HCT116 (cell line): ENCODE results near the gene PLEKHA5. TPM values are rescaled to one million over a fixed set of nuclear protein-coding genes. Genes with fewer than 3 reads are reported as not detected.
A peak's percentile ranks its signal among the peaks of the same experiment; 100 is the strongest.

Source experiments
- ATAC-seq: fragments of 200-7000 bp; cut with Tn5 transposase; 2 replicates; pipeline ENCODE4 v1.9.1; 2020; ENCODE audit warnings: mild to moderate bottlenecking, moderate library complexity
- BruUV-seq: library from RNA; stranded (reverse); fragments of 400-500 nt; replicated peaks from 2 replicates; lab custom pipeline; 2021; lab: Mats Ljungman, UMichigan
- CTCF ChIA-PET: fragments of 300-600 bp; sonication (Branson Sonifier 250); formaldehyde crosslinking; loops from one replicate; lab custom pipeline; 2021; ENCODE audit warnings: antibody characterized with exemption; lab: Charles Lee
- POLR2A ChIA-PET: fragments of 300-600, 350-600 bp; sonication (Branson Sonifier 250); formaldehyde crosslinking; loops from one replicate; lab custom pipeline; 2021; ENCODE audit warnings: antibody characterized with exemption; lab: Charles Lee
- RAD21 ChIA-PET, 2 experiments: fragments of 300-600 bp; sonication (Branson Sonifier 250); formaldehyde crosslinking; loops; one replicate each; lab custom pipeline; 2023; ENCODE audit warnings: low total read pairs in 2 of 2; ENCODE audit not compliant: uncharacterized antibody in 2 of 2, unreplicated experiment in 2 of 2, low non-redundant PET in 1 of 2; lab: Charles Lee
- DNase-seq: peaks from one replicate; pipeline ENCODE4 v3.0.0-alpha.2; 2010; ENCODE audit warnings: low read depth, low spot score
- H2AFZ ChIP-seq: fragments of 200-600 bp; shearing (Covaris generic), sonication (generic); 2 replicates; pipeline ENCODE4 v1.6.1; 2017; ENCODE audit warnings: low read depth, mixed run types, mixed read lengths, antibody characterized with exemption, low read length; ENCODE audit not compliant: poor library complexity, severe bottlenecking
- H3K27ac ChIP-seq: 2 replicates; pipeline ENCODE4 v1.5.1; 2012; ENCODE audit warnings: low read depth, low read length
- H3K27me3 ChIP-seq: fragments of 200-600 bp; sonication (generic); 2 replicates; pipeline ENCODE4 v1.6.1; 2016; ENCODE audit warnings: mixed run types, low read length, mixed read lengths; ENCODE audit not compliant: insufficient read depth
- H3K36me3 ChIP-seq, 2 experiments: fragments of 200-500 bp in 1 of 2; fragments of 200-600 bp in 1 of 2; sonication (Bioruptor generic) in 1 of 2; sonication (generic) in 1 of 2; 2 replicates each; pipeline versions ENCODE4 v1.5.1 to v1.6.1; 2014 to 2016; ENCODE audit warnings: low read length in 2 of 2, inconsistent platforms in 1 of 2, mixed read lengths in 1 of 2, mixed run types in 1 of 2; ENCODE audit not compliant: insufficient read depth in 2 of 2, control insufficient read depth in 1 of 2
- H3K4me1 ChIP-seq, 2 experiments: fragments of 200-600 bp in 1 of 2; sonication (generic) in 1 of 2; 2 replicates each; pipeline versions ENCODE4 v1.5.1 to v1.6.1; 2012 to 2017; ENCODE audit warnings: low read length in 2 of 2, inconsistent platforms in 1 of 2, mild to moderate bottlenecking in 1 of 2, mixed read lengths in 1 of 2, mixed run types in 1 of 2, moderate library complexity in 1 of 2; ENCODE audit not compliant: insufficient read depth in 2 of 2, control insufficient read depth in 1 of 2
- H3K4me2 ChIP-seq: fragments of 200-600 bp; sonication (generic); 2 replicates; pipeline ENCODE4 v1.6.1; 2017; ENCODE audit warnings: mixed run types, low read length, mixed read lengths
- H3K4me3 ChIP-seq, 2 experiments: fragments of 200-600 bp in 1 of 2; sonication (generic) in 1 of 2; replicated peaks in 1 of 2; 2 replicates each; pipeline ENCODE4 v1.5.1; 2011 to 2016; ENCODE audit warnings: low read length in 2 of 2, control low read depth in 1 of 2, low read depth in 1 of 2, mild to moderate bottlenecking in 1 of 2, mixed read lengths in 1 of 2, mixed run types in 1 of 2
- H3K79me2 ChIP-seq: fragments of 200-600 bp; sonication (generic); 2 replicates; pipeline ENCODE4 v1.6.1; 2017; ENCODE audit warnings: mild to moderate bottlenecking, mixed run types, low read length, moderate library complexity, mixed read lengths; ENCODE audit not compliant: insufficient read depth
- H3K9ac ChIP-seq: fragments of 200-600 bp; sonication (generic); 2 replicates; pipeline ENCODE4 v1.6.1; 2016; ENCODE audit warnings: low read length, mixed read lengths
- H3K9me2 ChIP-seq: fragments of 200-600 bp; sonication (generic), shearing (Covaris generic); 2 replicates; pipeline ENCODE4 v1.6.1; 2017; ENCODE audit warnings: mixed run types, mild to moderate bottlenecking, moderate library complexity; ENCODE audit not compliant: insufficient read depth
- H3K9me3 ChIP-seq, 2 experiments: fragments of 200-500 bp in 1 of 2; fragments of 200-600 bp in 1 of 2; sonication (Bioruptor generic) in 1 of 2; sonication (generic) in 1 of 2; 2 replicates each; pipeline ENCODE4 v1.6.1; 2014 to 2017; ENCODE audit warnings: low read length in 2 of 2, mixed read lengths in 2 of 2, inconsistent platforms in 1 of 2, low read depth in 1 of 2, mild to moderate bottlenecking in 1 of 2, mixed run types in 1 of 2, moderate library complexity in 1 of 2; ENCODE audit not compliant: control insufficient read depth in 1 of 2, insufficient read depth in 1 of 2
- H4K20me1 ChIP-seq: fragments of 200-600 bp; sonication (generic), shearing (Covaris generic); 2 replicates; pipeline ENCODE4 v1.6.1; 2017; ENCODE audit warnings: mixed run types, mild to moderate bottlenecking, moderate library complexity; ENCODE audit not compliant: insufficient read depth
- ATF3 ChIP-seq: IDR thresholded peaks from 2 replicates; pipeline ENCODE4 v1.6.1; 2012
- CBX3 ChIP-seq: IDR thresholded peaks from 2 replicates; pipeline ENCODE4 v1.6.1; 2012; ENCODE audit warnings: low read depth
- EGR1 ChIP-seq: IDR thresholded peaks from 2 replicates; pipeline ENCODE4 v1.6.1; 2012; ENCODE audit warnings: low read depth
- ELF1 ChIP-seq: IDR thresholded peaks from 2 replicates; pipeline ENCODE4 v1.6.1; 2012; ENCODE audit warnings: low read depth, borderline replicate concordance
- EZH2 ChIP-seq: fragments of 200-600 bp; sonication (generic); IDR thresholded peaks from 2 replicates; pipeline ENCODE4 v1.6.1; 2017; ENCODE audit warnings: antibody characterized with exemption, mixed run types
- EZH2phosphoT487 ChIP-seq: fragments of 200-600 bp; IDR thresholded peaks from 2 replicates; pipeline ENCODE4 v1.6.1; 2018; ENCODE audit warnings: antibody characterized with exemption, borderline replicate concordance
- FOSL1 ChIP-seq: IDR thresholded peaks from 2 replicates; pipeline ENCODE4 v1.6.1; 2012; ENCODE audit warnings: low read depth
- JUND ChIP-seq: IDR thresholded peaks from 2 replicates; pipeline ENCODE4 v1.6.1; 2012
- MAX ChIP-seq: IDR thresholded peaks from 2 replicates; pipeline ENCODE4 v1.6.1; 2012
- POLR2A ChIP-seq: IDR thresholded peaks from 2 replicates; pipeline ENCODE4 v1.7.0; 2011; ENCODE audit warnings: borderline replicate concordance; ENCODE audit not compliant: insufficient read depth, insufficient read length; ENCODE audit errors: extremely low read depth
- POLR2AphosphoS5 ChIP-seq: IDR thresholded peaks from 2 replicates; pipeline ENCODE4 v1.6.1; 2011; ENCODE audit warnings: mild to moderate bottlenecking, low read depth, low read length, moderate library complexity
- RAD21 ChIP-seq: IDR thresholded peaks from 2 replicates; pipeline ENCODE4 v1.6.1; 2012; ENCODE audit warnings: low read depth, mild to moderate bottlenecking
- ZFX ChIP-seq: fragments of 450-650 bp; IDR thresholded peaks from 2 replicates; pipeline ENCODE4 v1.6.1; 2017
- ZNF274 ChIP-seq: fragments of 200-500 bp; sonication (Bioruptor generic); IDR thresholded peaks from 2 replicates; pipeline ENCODE4 v1.6.1; 2014; ENCODE audit warnings: mild to moderate bottlenecking, low read depth, low read length, inconsistent platforms
- intact Hi-C: fragments of 100-400 bp; cut with micrococcal nuclease; formaldehyde crosslinking; loops from 2 replicates; pipeline ENCODE4 v1.10.0; 2022
- total RNA-seq: library from RNA; stranded (reverse); gene quantifications from one replicate; pipeline ENCODE4 v1.2.1, GENCODE V29; 2021; ENCODE audit not compliant: unreplicated experiment

Gene PLEKHA5
- total RNA-seq, 1 experiment from 2014 or later, result 18.9 TPM

- no peaks in the 10 kb centered on the region for H3K27me3 ChIP-seq
- no peaks in the 10 kb centered on the region for H4K20me1 ChIP-seq
- ChIA-PET RAD21 (no interaction called here), CTCF (no interaction called here), POLR2A (no interaction called here)
- no peak overlapping the region for H3K4me3 ChIP-seq
- TF ChIP-seq EZH2phosphoT487 (no peak), FOSL1 (peak; percentile 10; the same call in 1 of the 2 replicates)
- H3K79me2 ChIP-seq, result no peaks in the 10 kb centered on the region
- H2AFZ ChIP-seq, result no peak overlapping the region
- no peaks in the 10 kb centered on the region for H3K9me3 ChIP-seq
- no TSS peak for BruUV-seq
- no peaks in the 10 kb centered on the region for H3K36me3 ChIP-seq
- ATAC-seq, result no peak
- no peak overlapping the region for H3K27ac ChIP-seq
- no peaks in the 10 kb centered on the region for H3K9me2 ChIP-seq
- no peak for DNase-seq
- peaks cover 0 to 5% of the 10 kb centered on the region in 2 experiments; a peak in 1 of 4 replicates for H3K4me1 ChIP-seq
- intact Hi-C loops, result no loop called here
- H3K9ac ChIP-seq, result no peak overlapping the region
- H3K4me2 ChIP-seq, result peak overlapping the region; percentile 30; the same call in 1 of the 2 replicates
Observed at GRCh38 chr12:19095756-19096480, 33.6 kb upstream of the PLEKHA5 start.

- Histone ChIP-seq H3K27ac (no peak overlapping the region), H3K9me3 (no peaks in the 10 kb centered on the region), H3K4me3 (no peak overlapping the region), H3K9ac (no peak overlapping the region), H3K4me1 (no peaks in the 10 kb centered on the region), H3K9me2 (no peaks in the 10 kb centered on the region), H3K4me2 (no peak overlapping the region), H3K27me3 (no peaks in the 10 kb centered on the region), H2AFZ (no peak overlapping the region), H3K36me3 (no peaks in the 10 kb centered on the region), H3K79me2 (no peaks in the 10 kb centered on the region), H4K20me1 (no peaks in the 10 kb centered on the region)
- ATAC-seq (no peak), DNase-seq (no peak)
- CTCF ChIA-PET, result no interaction called here
- intact Hi-C loops, result no loop called here
- RAD21 ChIA-PET, result no interaction called here
- TF ChIP-seq JUND (no peak), EGR1 (no peak), ZFX (no peak), CBX3 (no peak), FOSL1 (no peak), POLR2A (no peak), ZNF274 (no peak), ELF1 (no peak), RAD21 (no peak), POLR2AphosphoS5 (no peak), ATF3 (no peak), MAX (no peak), EZH2 (no peak)
- POLR2A ChIA-PET, result no interaction called here
- no TSS peak for BruUV-seq
Observed at GRCh38 chr12:19105463-19105862, 24.1 kb upstream of the PLEKHA5 start.
